K562 (cell line): ENCODE results near the gene LENEP. TPM values are rescaled to one million over a fixed set of nuclear protein-coding genes. Genes with fewer than 3 reads are reported as not detected.

Experiments
- CREBBP ChIP-seq: IDR thresholded peaks from one replicate; pipeline ENCODE4 v1.6.1; 2012; ENCODE audit warnings: low read depth, mild to moderate bottlenecking, control low read depth, inconsistent platforms, low read length
- ELF1 ChIP-seq: fragments of 200-800 bp; sonication (Bioruptor generic); IDR thresholded peaks from 2 replicates; pipeline ENCODE4 v1.6.1; 2016; ENCODE audit warnings: missing genetic modification characterization, missing compliant biosample characterization
- JUND ChIP-seq, 2 experiments: IDR thresholded peaks; 2 replicates in 1 of 2; 3 replicates in 1 of 2; pipeline ENCODE4 v1.6.1; 2011; ENCODE audit warnings: borderline replicate concordance in 2 of 2, low read depth in 2 of 2, low read length in 2 of 2, improper control_type of control experiment in 1 of 2, missing biosample characterization in 1 of 2, missing genetic modification characterization in 1 of 2, missing genetic modification reagents in 1 of 2
- NFYB ChIP-seq: IDR thresholded peaks from 2 replicates; pipeline ENCODE4 v1.6.1; 2011; ENCODE audit warnings: mild to moderate bottlenecking, moderate library complexity; ENCODE audit not compliant: insufficient read length; ENCODE audit errors: extremely low read depth
- NR2C1 ChIP-seq, 2 experiments: fragments of 450-650 bp; IDR thresholded peaks; 2 replicates each; pipeline ENCODE4 v1.6.1; 2017; ENCODE audit warnings: mild to moderate bottlenecking in 2 of 2, antibody characterized with exemption in 1 of 2, inconsistent platforms in 1 of 2, missing compliant biosample characterization in 1 of 2, missing genetic modification characterization in 1 of 2
- NR2C2 ChIP-seq, 2 experiments: fragments of 200-800 bp in 1 of 2; sonication (Bioruptor generic) in 1 of 2; sonication (generic) in 1 of 2; formaldehyde crosslinking in 1 of 2; IDR thresholded peaks; 2 replicates each; pipeline versions ENCODE4 v1.6.1 to v1.8.0; 2016 to 2022; ENCODE audit warnings: mild to moderate bottlenecking in 1 of 2, missing compliant biosample characterization in 1 of 2, missing genetic modification characterization in 1 of 2, missing genetic modification reagents in 1 of 2
- PRMT5 ChIP-seq: sonication (generic); formaldehyde crosslinking; IDR thresholded peaks from 2 replicates; pipeline ENCODE4 v1.5.0; 2020; ENCODE audit warnings: missing genetic modification reagents
- SIRT6 ChIP-seq: IDR thresholded peaks from one replicate; pipeline ENCODE4 v1.6.1; 2012; ENCODE audit warnings: low read depth, mild to moderate bottlenecking, control low read depth, inconsistent platforms, low read length, moderate library complexity
- SLC30A9 ChIP-seq: fragments of 250-450 bp; sonication (Bioruptor Pico); IDR thresholded peaks from 2 replicates; pipeline ENCODE4 v1.8.0; 2022; ENCODE audit warnings: mild to moderate bottlenecking, moderate library complexity
- ZKSCAN3 ChIP-seq: fragments of 250-450 bp; sonication (Bioruptor Pico); IDR thresholded peaks from 2 replicates; pipeline ENCODE4 v1.4.0; 2020
- ZNF133 ChIP-seq: fragments of 250-450 bp; sonication (Bioruptor Pico); IDR thresholded peaks from 2 replicates; pipeline ENCODE4 v1.4.0; 2020; ENCODE audit warnings: mild to moderate bottlenecking
- ZNF76 ChIP-seq: fragments of 250-450 bp; sonication (Bioruptor Pico); IDR thresholded peaks from 2 replicates; pipeline ENCODE4 v1.4.0; 2020; ENCODE audit warnings: mild to moderate bottlenecking, moderate library complexity, borderline replicate concordance
- polyA plus RNA-seq, 8 experiments: library from polyadenylated mRNA; depleted of rRNA in 4 of 8; stranded (reverse) in 5 of 8; unstranded in 3 of 8; fragments of >200 nt; fragmentation: Nextera tagmentation in 2 of 8; fragmentation: Illumina TruSeq in 1 of 8; extraction: Ambion mirVana in 2 of 8; extraction: Trizol in 1 of 8; gene quantifications; 2 replicates each; pipeline versions ENCODE4 v1.2.1 to v1.2.3, GENCODE V29; 2011 to 2014; ENCODE audit warnings: inconsistent platforms in 1 of 8, missing spikeins in 1 of 8
- total RNA-seq, 7 experiments: library from RNA; depleted of rRNA in 6 of 7; stranded (reverse); fragments of >200 nt in 6 of 7; fragmentation: Illumina TruSeq in 2 of 7; extraction: Trizol in 2 of 7; gene quantifications; 2 replicates each; pipeline versions ENCODE4 v1.2.1 to v1.2.3, GENCODE V29; 2011 to 2021; ENCODE audit warnings: low replicate concordance in 1 of 7
- TF ChIP-seq, protein P1 (sequence below): fragments of 450-650 bp; conservative IDR thresholded peaks from 2 replicates; pipeline ENCODE4 v1.6.1; 2016; ENCODE audit warnings: missing genetic modification characterization, low read depth, mild to moderate bottlenecking, missing compliant biosample characterization, moderate library complexity
- TF ChIP-seq, protein P2 (sequence below): fragments of 250-450 bp; sonication (Bioruptor Pico); IDR thresholded peaks from 2 replicates; pipeline ENCODE4 v1.5.0; 2022; ENCODE audit warnings: mild to moderate bottlenecking
- TF ChIP-seq, protein P3 (sequence below), 2 experiments: fragments of 250-450 bp in 1 of 2; fragments of 450-650 bp in 1 of 2; sonication (Bioruptor Pico) in 1 of 2; IDR thresholded peaks; 2 replicates each; pipeline versions ENCODE4 v1.6.1 to v1.8.0; 2016 to 2021; ENCODE audit warnings: mild to moderate bottlenecking in 2 of 2, moderate library complexity in 2 of 2, missing compliant biosample characterization in 1 of 2, missing genetic modification characterization in 1 of 2
- TF ChIP-seq, protein P4 (sequence below), 2 experiments: fragments of 450-650 bp in 1 of 2; sonication (generic) in 1 of 2; formaldehyde crosslinking; conservative IDR thresholded peaks; 2 replicates each; pipeline versions ENCODE4 v1.4.0 to v1.8.1; 2020 to 2022; ENCODE audit warnings: mild to moderate bottlenecking in 1 of 2, missing genetic modification reagents in 1 of 2
- TF ChIP-seq, protein P5 (sequence below): fragments of 250-450 bp; sonication (Bioruptor Pico); IDR thresholded peaks from 2 replicates; pipeline ENCODE4 v1.8.0; 2022; ENCODE audit warnings: moderate library complexity, mild to moderate bottlenecking, inconsistent platforms

LENEP gene
- total and polyA plus RNA-seq, 9 of the 15 experiments (the other 6 are each of a cell fraction or from before 2014, with no cell fraction given): 0.23 to 0.87 (median 0.67) TPM; not detected in 5

DNA sequence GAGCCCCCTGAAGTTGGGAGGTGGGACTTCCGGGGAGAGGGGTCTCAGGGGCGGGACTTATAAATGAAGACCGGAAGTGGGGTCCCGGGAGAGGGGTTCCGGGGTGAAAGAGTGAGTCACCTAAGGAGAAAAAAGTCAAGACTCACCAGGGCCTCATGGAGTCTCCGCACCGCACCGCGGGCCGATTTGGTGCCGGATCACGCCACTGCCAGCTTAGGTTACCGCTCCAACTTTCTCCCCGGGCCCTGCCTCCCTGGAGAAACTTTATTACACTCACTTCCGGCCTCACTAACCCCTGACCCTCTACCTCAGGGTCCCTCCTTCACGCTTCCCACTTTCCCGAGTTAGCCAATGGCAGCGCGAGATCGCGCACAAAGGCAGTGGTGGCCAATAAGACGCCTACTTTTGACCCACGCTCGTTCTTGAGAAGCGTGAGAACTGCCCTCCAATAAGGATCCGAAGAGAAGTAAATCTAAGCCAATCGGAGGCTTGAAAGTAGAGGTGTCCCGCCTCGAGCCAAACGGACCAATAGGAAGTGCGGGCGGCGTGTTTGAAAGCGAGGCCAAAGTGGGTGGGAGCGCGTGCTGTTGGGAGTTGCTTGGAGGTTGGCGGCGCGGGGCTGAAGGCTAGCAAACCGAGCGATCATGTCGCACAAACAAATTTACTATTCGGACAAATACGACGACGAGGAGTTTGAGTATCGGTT, 19.1 kb upstream of the LENEP start, which contains the start of gene CKS1B (continued):
- TF ChIP-seq PRMT5 (no peak), JUND (IDR thresholded peaks at IDR 0.05; ENCODE audit: borderline replicate concordance, low read depth, low read length) (peak; percentile 68), JUND (tag; IDR thresholded peaks at IDR 0.05; ENCODE audit: borderline replicate concordance, low read depth, low read length) (no peak), CREBBP (no peak), SLC30A9 (CRISPR knock-in tag) (no peak), ELF1 (tag) (peak; percentile 92), SIRT6 (no peak), NR2C1 (IDR thresholded peaks at IDR 0.05) (peak; percentile 98), NR2C1 (tag; IDR thresholded peaks at IDR 0.05) (peak; percentile 98), NFYB (peak; percentile 92), ZNF76 (CRISPR knock-in tag) (no peak), NR2C2 (CRISPR knock-in tag; IDR thresholded peaks at IDR 0.05) (peak; percentile 92), NR2C2 (tag; IDR thresholded peaks at IDR 0.05) (peak; percentile 99), ZNF133 (CRISPR knock-in tag) (no peak), ZKSCAN3 (no peak)
- TF ChIP-seq, protein P1, sequence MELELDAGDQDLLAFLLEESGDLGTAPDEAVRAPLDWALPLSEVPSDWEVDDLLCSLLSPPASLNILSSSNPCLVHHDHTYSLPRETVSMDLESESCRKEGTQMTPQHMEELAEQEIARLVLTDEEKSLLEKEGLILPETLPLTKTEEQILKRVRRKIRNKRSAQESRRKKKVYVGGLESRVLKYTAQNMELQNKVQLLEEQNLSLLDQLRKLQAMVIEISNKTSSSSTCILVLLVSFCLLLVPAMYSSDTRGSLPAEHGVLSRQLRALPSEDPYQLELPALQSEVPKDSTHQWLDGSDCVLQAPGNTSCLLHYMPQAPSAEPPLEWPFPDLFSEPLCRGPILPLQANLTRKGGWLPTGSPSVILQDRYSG (tag): no peak
- TF ChIP-seq, protein P2, sequence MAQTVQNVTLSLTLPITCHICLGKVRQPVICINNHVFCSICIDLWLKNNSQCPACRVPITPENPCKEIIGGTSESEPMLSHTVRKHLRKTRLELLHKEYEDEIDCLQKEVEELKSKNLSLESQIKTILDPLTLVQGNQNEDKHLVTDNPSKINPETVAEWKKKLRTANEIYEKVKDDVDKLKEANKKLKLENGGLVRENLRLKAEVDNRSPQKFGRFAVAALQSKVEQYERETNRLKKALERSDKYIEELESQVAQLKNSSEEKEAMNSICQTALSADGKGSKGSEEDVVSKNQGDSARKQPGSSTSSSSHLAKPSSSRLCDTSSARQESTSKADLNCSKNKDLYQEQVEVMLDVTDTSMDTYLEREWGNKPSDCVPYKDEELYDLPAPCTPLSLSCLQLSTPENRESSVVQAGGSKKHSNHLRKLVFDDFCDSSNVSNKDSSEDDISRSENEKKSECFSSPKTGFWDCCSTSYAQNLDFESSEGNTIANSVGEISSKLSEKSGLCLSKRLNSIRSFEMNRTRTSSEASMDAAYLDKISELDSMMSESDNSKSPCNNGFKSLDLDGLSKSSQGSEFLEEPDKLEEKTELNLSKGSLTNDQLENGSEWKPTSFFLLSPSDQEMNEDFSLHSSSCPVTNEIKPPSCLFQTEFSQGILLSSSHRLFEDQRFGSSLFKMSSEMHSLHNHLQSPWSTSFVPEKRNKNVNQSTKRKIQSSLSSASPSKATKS (CRISPR knock-in tag): no peak
- TF ChIP-seq, protein P3, sequence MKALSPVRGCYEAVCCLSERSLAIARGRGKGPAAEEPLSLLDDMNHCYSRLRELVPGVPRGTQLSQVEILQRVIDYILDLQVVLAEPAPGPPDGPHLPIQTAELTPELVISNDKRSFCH (CRISPR knock-in tag; IDR thresholded peaks at IDR 0.05): no peak
- TF ChIP-seq, protein P3 (tag; IDR thresholded peaks at IDR 0.05): no peak
- TF ChIP-seq, protein P4, sequence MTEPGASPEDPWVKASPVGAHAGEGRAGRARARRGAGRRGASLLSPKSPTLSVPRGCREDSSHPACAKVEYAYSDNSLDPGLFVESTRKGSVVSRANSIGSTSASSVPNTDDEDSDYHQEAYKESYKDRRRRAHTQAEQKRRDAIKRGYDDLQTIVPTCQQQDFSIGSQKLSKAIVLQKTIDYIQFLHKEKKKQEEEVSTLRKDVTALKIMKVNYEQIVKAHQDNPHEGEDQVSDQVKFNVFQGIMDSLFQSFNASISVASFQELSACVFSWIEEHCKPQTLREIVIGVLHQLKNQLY (CRISPR knock-in tag; conservative IDR thresholded peaks at IDR 0.05): no peak; a peak in 1 of 4 replicates
- TF ChIP-seq, protein P5, sequence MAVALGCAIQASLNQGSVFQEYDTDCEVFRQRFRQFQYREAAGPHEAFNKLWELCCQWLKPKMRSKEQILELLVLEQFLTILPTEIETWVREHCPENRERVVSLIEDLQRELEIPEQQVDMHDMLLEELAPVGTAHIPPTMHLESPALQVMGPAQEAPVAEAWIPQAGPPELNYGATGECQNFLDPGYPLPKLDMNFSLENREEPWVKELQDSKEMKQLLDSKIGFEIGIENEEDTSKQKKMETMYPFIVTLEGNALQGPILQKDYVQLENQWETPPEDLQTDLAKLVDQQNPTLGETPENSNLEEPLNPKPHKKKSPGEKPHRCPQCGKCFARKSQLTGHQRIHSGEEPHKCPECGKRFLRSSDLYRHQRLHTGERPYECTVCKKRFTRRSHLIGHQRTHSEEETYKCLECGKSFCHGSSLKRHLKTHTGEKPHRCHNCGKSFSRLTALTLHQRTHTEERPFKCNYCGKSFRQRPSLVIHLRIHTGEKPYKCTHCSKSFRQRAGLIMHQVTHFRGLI (CRISPR knock-in tag): no peak
